IMR-90 (cell line): ENCODE measurements around the gene CADM1. TPM values are rescaled to one million over a fixed set of nuclear protein-coding genes. Genes with fewer than 3 reads are reported as not detected.

Source experiments
- ATAC-seq: fragments of 200-7000 bp; cut with Tn5 transposase; 2 replicates; pipeline ENCODE4 v1.9.1; 2020; ENCODE audit warnings: low read depth, mild to moderate bottlenecking, moderate library complexity
- BruUV-seq: library from RNA; stranded (reverse); fragments of 400-500 nt; replicated peaks from 2 replicates; lab custom pipeline; 2021; lab: Mats Ljungman, UMichigan
- CTCF ChIA-PET: fragments of 300-600 bp; formaldehyde crosslinking; extraction: SDS; loops from one replicate; lab custom pipeline; 2021; ENCODE audit warnings: antibody characterized with exemption; lab: Yijun Ruan, JAX
- POLR2A ChIA-PET: fragments of 300-600 bp; sonication (Branson Sonifier 250); formaldehyde crosslinking; loops from one replicate; lab custom pipeline; 2022; ENCODE audit warnings: antibody characterized with exemption; ENCODE audit not compliant: unreplicated experiment; lab: Charles Lee
- DNase-seq: peaks from one replicate; pipeline ENCODE4 v3.0.0; 2013
- H2AFZ ChIP-seq: replicated peaks from 2 replicates; pipeline ENCODE3; 2013; ENCODE audit warnings: low read length, mild to moderate bottlenecking; ENCODE audit not compliant: poor library complexity
- H2AK5ac ChIP-seq: 2 replicates; pipeline ENCODE4 v1.6.1; 2013; ENCODE audit warnings: low read depth, low read length, inconsistent platforms
- H2AK9ac ChIP-seq: replicated peaks from 2 replicates; pipeline ENCODE3; 2013; ENCODE audit warnings: mild to moderate bottlenecking, low read depth, low read length, moderate library complexity; ENCODE audit not compliant: poor library complexity
- H2BK120ac ChIP-seq: 2 replicates; pipeline ENCODE4 v1.6.1; 2013; ENCODE audit warnings: low read depth, low read length, inconsistent platforms
- H2BK15ac ChIP-seq: 3 replicates; pipeline ENCODE4 v1.6.1; 2013; ENCODE audit warnings: low read depth, low read length, inconsistent platforms
- H2BK20ac ChIP-seq: 2 replicates; pipeline ENCODE4 v1.6.1; 2013; ENCODE audit warnings: low read depth, mild to moderate bottlenecking, inconsistent platforms, low read length, moderate library complexity
- H2BK5ac ChIP-seq: 2 replicates; pipeline ENCODE4 v1.6.1; 2013; ENCODE audit warnings: mild to moderate bottlenecking, low read depth, low read length, inconsistent platforms; ENCODE audit not compliant: poor library complexity, severe bottlenecking
- H3K14ac ChIP-seq: replicated peaks from 2 replicates; pipeline ENCODE4 v1.6.1; 2013; ENCODE audit warnings: low read depth, low read length, inconsistent platforms
- H3K18ac ChIP-seq: 2 replicates; pipeline ENCODE4 v1.6.1; 2013; ENCODE audit warnings: low read depth, low read length, control low read depth
- H3K23ac ChIP-seq: 2 replicates; pipeline ENCODE4 v1.6.1; 2013; ENCODE audit warnings: low read depth, low read length, inconsistent platforms
- H3K27ac ChIP-seq: 2 replicates; pipeline ENCODE4 v1.5.1; 2013; ENCODE audit warnings: mild to moderate bottlenecking, control low read depth, low read length; ENCODE audit not compliant: insufficient read depth
- H3K27me3 ChIP-seq: 2 replicates; pipeline ENCODE4 v1.6.1; 2013; ENCODE audit warnings: low read length; ENCODE audit not compliant: control insufficient read depth, insufficient read depth
- H3K36me3 ChIP-seq: 2 replicates; pipeline ENCODE4 v1.6.1; 2013; ENCODE audit warnings: low read length, mixed read lengths; ENCODE audit not compliant: control insufficient read depth, insufficient read depth
- H3K4ac ChIP-seq: 2 replicates; pipeline ENCODE4 v1.6.1; 2013; ENCODE audit warnings: low read depth, low read length, inconsistent platforms
- H3K4me1 ChIP-seq: 2 replicates; pipeline ENCODE4 v1.6.1; 2013; ENCODE audit warnings: low read length, mixed read lengths; ENCODE audit not compliant: control insufficient read depth, insufficient read depth
- H3K4me2 ChIP-seq: 2 replicates; pipeline ENCODE4 v1.6.1; 2013; ENCODE audit warnings: low read depth, mild to moderate bottlenecking, control low read depth, low read length, moderate library complexity
- H3K4me3 ChIP-seq: 2 replicates; pipeline ENCODE4 v1.5.1; 2013; ENCODE audit warnings: low read depth, mild to moderate bottlenecking, control low read depth, low read length, moderate library complexity; ENCODE audit not compliant: insufficient read depth
- H3K56ac ChIP-seq: 2 replicates; pipeline ENCODE4 v1.6.1; 2013; ENCODE audit warnings: low read length, inconsistent platforms; ENCODE audit not compliant: insufficient read depth; ENCODE audit errors: extremely low read depth
- H3K79me1 ChIP-seq, 2 experiments: 2 replicates each; pipeline ENCODE4 v1.6.1; 2013; ENCODE audit warnings: low read length in 2 of 2, inconsistent platforms in 1 of 2, low read depth in 1 of 2
- H3K9ac ChIP-seq: 2 replicates; pipeline ENCODE4 v1.6.1; 2013; ENCODE audit warnings: low read depth, low read length, control low read depth
- H3K9me1 ChIP-seq: 2 replicates; pipeline ENCODE4 v1.6.1; 2013; ENCODE audit warnings: low read length, inconsistent platforms; ENCODE audit not compliant: insufficient read depth
- H3K9me3 ChIP-seq: 2 replicates; pipeline ENCODE4 v1.6.1; 2013; ENCODE audit warnings: low read length; ENCODE audit not compliant: control insufficient read depth, insufficient read depth
- H4K20me1 ChIP-seq: 2 replicates; pipeline ENCODE4 v1.6.1; 2013; ENCODE audit warnings: low read length, inconsistent platforms; ENCODE audit not compliant: insufficient read depth
- H4K5ac ChIP-seq: 2 replicates; pipeline ENCODE4 v1.6.1; 2013; ENCODE audit warnings: mild to moderate bottlenecking, low read depth, low read length, control low read depth
- H4K8ac ChIP-seq, 2 experiments: 2 replicates each; pipeline ENCODE4 v1.6.1; 2013; ENCODE audit warnings: low read depth in 2 of 2, low read length in 2 of 2, control low read depth in 1 of 2, inconsistent platforms in 1 of 2
- H4K91ac ChIP-seq: 2 replicates; pipeline ENCODE4 v1.6.1; 2013; ENCODE audit warnings: low read depth, low read length, inconsistent platforms; ENCODE audit not compliant: insufficient read depth
- CHD1 ChIP-seq: IDR thresholded peaks from 2 replicates; pipeline ENCODE4 v1.6.1; 2012; ENCODE audit warnings: low read depth, low read length, improper control_type of control experiment
- CTCF ChIP-seq: conservative IDR thresholded peaks from 2 replicates; pipeline ENCODE4 v1.5.1; 2012; ENCODE audit warnings: mild to moderate bottlenecking, low read depth, low read length, improper control_type of control experiment
- ELK1 ChIP-seq: fragments of 150-350 bp; IDR thresholded peaks from 2 replicates; pipeline ENCODE4 v1.6.1; 2016; ENCODE audit warnings: low read depth, mild to moderate bottlenecking, low read length, moderate library complexity, borderline replicate concordance
- FOS ChIP-seq: fragments of 150-350 bp; IDR thresholded peaks from 2 replicates; pipeline ENCODE4 v1.6.1; 2016; ENCODE audit warnings: low read depth, low read length
- MXI1 ChIP-seq: IDR thresholded peaks from 2 replicates; pipeline ENCODE4 v1.6.1; 2012; ENCODE audit warnings: low read depth, mild to moderate bottlenecking, low read length, moderate library complexity, borderline replicate concordance
- NFE2L2 ChIP-seq: fragments of 150-350 bp; IDR thresholded peaks from 2 replicates; pipeline ENCODE4 v1.6.1; 2016; ENCODE audit warnings: low read depth, mild to moderate bottlenecking, low read length
- RAD21 ChIP-seq: IDR thresholded peaks from 2 replicates; pipeline ENCODE4 v1.6.1; 2012; ENCODE audit warnings: low read length, improper control_type of control experiment
- RCOR1 ChIP-seq: IDR thresholded peaks from 2 replicates; pipeline ENCODE4 v1.6.1; 2012; ENCODE audit warnings: mild to moderate bottlenecking, low read length, improper control_type of control experiment; ENCODE audit not compliant: insufficient replicate concordance
- RFX5 ChIP-seq: IDR thresholded peaks from 2 replicates; pipeline ENCODE4 v1.8.0; 2012; ENCODE audit warnings: low read depth, mild to moderate bottlenecking, low read length, moderate library complexity
- USF2 ChIP-seq: fragments of 150-350 bp; IDR thresholded peaks from 2 replicates; pipeline ENCODE4 v1.6.1; 2017; ENCODE audit warnings: mild to moderate bottlenecking, antibody characterized with exemption, low read length, low read depth
- WGBS, 2 experiments: methylation state at CpG; one replicate each; pipeline versions ENCODE4 v1.1.5 to v1.1.7; 2013; ENCODE audit warnings: missing lambda C conversion rate in 2 of 2; ENCODE audit not compliant: insufficient read length in 1 of 2; ENCODE audit errors: extremely low coverage in 2 of 2; 5-methylcytosine and 5-hydroxymethylcytosine counted together
- dilution Hi-C: fragments of 300-500 bp; cut with HindIII; formaldehyde crosslinking; loops from one replicate; pipeline ENCODE4 v1.14.3; 2018; ENCODE audit warnings: low sequenced_read_pairs; ENCODE audit not compliant: unreplicated experiment
- in situ Hi-C: fragments of 300-500 bp; cut with MboI; formaldehyde crosslinking; loops from 3 replicates; pipeline ENCODE4 v1.14.3; 2019; ENCODE audit warnings: low sequenced_read_pairs, inconsistent platforms, mixed read lengths
- intact Hi-C: fragments of 100-400 bp; cut with micrococcal nuclease; formaldehyde crosslinking; loops from 2 replicates; pipeline ENCODE4 v1.10.0; 2022
- polyA plus RNA-seq, 3 experiments: library from polyadenylated mRNA; depleted of rRNA; stranded (reverse); fragments of >200 nt; gene quantifications; 2 replicates each; pipeline ENCODE4 v1.2.3, GENCODE V29; 2012; ENCODE audit warnings: low replicate concordance in 1 of 3
- total RNA-seq: library from RNA; depleted of rRNA; stranded (reverse); fragments of >200 nt; gene quantifications from 2 replicates; pipeline ENCODE4 v1.2.3, GENCODE V29; 2012

The CADM1 gene
- total and polyA plus RNA-seq, 2 of the 4 experiments (the other 2 are of a cell fraction), result 28.8 to 77.1 TPM

GRCh38 chr11:115437902-115438575, 66.2 kb downstream of the CADM1 start (continued):
- TF ChIP-seq RAD21, result no peak

GRCh38 chr11:115430345-115430744, 73.9 kb downstream of the CADM1 start:
- Histone ChIP-seq H2BK20ac (no peak overlapping the region), H3K14ac (no peak overlapping the region), H3K36me3 (peaks cover 1% of the 10 kb centered on the region; the same call in 1 of the 2 replicates), H4K5ac (no peak overlapping the region), H4K8ac (no peak overlapping the region), H2BK5ac (no peak overlapping the region), H3K9ac (no peak overlapping the region), H3K9me1 (no peaks in the 10 kb centered on the region), H3K56ac (no peak overlapping the region), H3K27me3 (no peaks in the 10 kb centered on the region), H3K4ac (no peak overlapping the region), H3K4me1 (no peaks in the 10 kb centered on the region), H4K91ac (no peak overlapping the region), H3K4me2 (no peak overlapping the region), H2AK9ac (no peak overlapping the region), H3K23ac (no peak overlapping the region), H3K9me3 (no peaks in the 10 kb centered on the region), H4K20me1 (no peaks in the 10 kb centered on the region), H2BK15ac (no peak overlapping the region), H3K18ac (no peak overlapping the region), H2AK5ac (no peak overlapping the region), H3K27ac (no peak overlapping the region), H3K4me3 (no peak overlapping the region), H3K79me1 (no peaks in the 10 kb centered on the region), H2BK120ac (no peak overlapping the region), H2AFZ (no peak overlapping the region)
- intact Hi-C loops, result no loop called here
- ATAC-seq (no peak), DNase-seq (no peak)
- dilution Hi-C loops, result no loop called here
- no TSS peak for BruUV-seq
- CTCF ChIA-PET, result no interaction called here
- WGBS, 2 experiments, result no CpG with 5 or more reads among the region's 1 CpG
- POLR2A ChIA-PET, result no interaction called here
- TF ChIP-seq USF2 (no peak), MXI1 (no peak), RCOR1 (no peak), RFX5 (no peak), RAD21 (no peak), NFE2L2 (no peak), CTCF (no peak), ELK1 (no peak), FOS (no peak), CHD1 (no peak)
- in situ Hi-C loops, result no loop called here
